ENCODE results near the gene C5orf47.

C5orf47 gene, protein sequence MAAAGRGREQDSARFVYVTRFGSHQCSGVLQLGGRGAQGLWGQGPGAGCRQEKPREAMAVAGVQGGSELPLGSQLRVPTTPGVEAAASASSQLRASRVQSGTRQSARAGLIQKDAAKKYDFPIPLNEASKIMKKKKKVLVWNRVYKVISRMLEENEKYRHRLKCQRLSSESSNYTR

GRCh38 chr5:173988554-173989431, at the start of gene C5orf47:
Gene C5orf47, plus strand, starts transcription at chr5:173989170. Its CDS starts 94 bp downstream, at chr5:173989264.
- CTCF ChIA-PET, result interaction anchor here (0.7 kb wide), 1 partner anchor 56 kb away, joined by 3 read pairs; no protein-coding TSS in a partner anchor
- no peak for DNase-seq (ENCODE audit: low spot score)
- no peak within 1 kb of the TSS for H3K27ac ChIP-seq
- no peak for TF ChIP-seq CTCF (conservative IDR thresholded peaks at IDR 0.05; ENCODE audit: low read depth)
- POLR2A ChIA-PET (ENCODE audit: low non-redundant PET), result no interaction called here

- no peak for TF ChIP-seq CTCF (conservative IDR thresholded peaks at IDR 0.05; ENCODE audit: low read depth)
- no peak for DNase-seq (ENCODE audit: low spot score)
- ChIA-PET POLR2A (ENCODE audit: low non-redundant PET) (no interaction called here), CTCF (no interaction called here)
- no peak overlapping the region for H3K27ac ChIP-seq
Measured at GRCh38 chr5:173940269-173940668, 48.7 kb upstream of the C5orf47 start.

DNA sequence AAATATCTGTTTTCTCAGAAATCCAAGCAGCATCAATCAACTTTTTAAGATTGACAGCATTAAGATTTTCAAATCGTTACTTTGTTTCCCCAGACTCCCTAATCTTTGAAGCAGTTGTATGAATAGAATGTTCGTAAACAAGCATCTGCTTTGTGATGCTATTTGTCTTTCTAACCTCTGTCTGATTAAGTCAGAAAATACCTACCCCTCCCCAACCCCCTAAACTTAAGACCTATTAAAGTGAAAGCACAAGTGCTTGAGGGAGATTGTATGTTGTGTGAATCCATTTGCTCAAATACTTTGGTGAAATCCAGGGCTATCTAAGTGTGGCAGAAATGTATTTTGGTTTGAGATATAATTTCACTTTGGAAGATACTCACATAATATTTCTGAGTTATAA, 47.9 kb upstream of the C5orf47 start:
- ChIA-PET CTCF (interaction anchor here (0.6 kb wide), 2 partner anchors 22 to 359 kb away, joined by 3 read pairs; no protein-coding TSS in a partner anchor), POLR2A (ENCODE audit: low non-redundant PET) (no interaction called here)
- no peak for DNase-seq (ENCODE audit: low spot score)
- TF ChIP-seq CTCF (conservative IDR thresholded peaks at IDR 0.05; ENCODE audit: low read depth), result no peak
- no peak overlapping the region for H3K27ac ChIP-seq

- TF ChIP-seq CTCF (conservative IDR thresholded peaks at IDR 0.05; ENCODE audit: low read depth), result no peak
- DNase-seq (ENCODE audit: low spot score), result no peak
- ChIA-PET CTCF (interaction anchor here (0.6 to 0.7 kb wide), 2 partner anchors 21 to 69 kb away, joined by 3 to 4 read pairs; no protein-coding TSS in a partner anchor), POLR2A (ENCODE audit: low non-redundant PET) (no interaction called here)
- no peak overlapping the region for H3K27ac ChIP-seq
Measured at GRCh38 chr5:173941758-173942401, 47.1 kb upstream of the C5orf47 start.

DNA sequence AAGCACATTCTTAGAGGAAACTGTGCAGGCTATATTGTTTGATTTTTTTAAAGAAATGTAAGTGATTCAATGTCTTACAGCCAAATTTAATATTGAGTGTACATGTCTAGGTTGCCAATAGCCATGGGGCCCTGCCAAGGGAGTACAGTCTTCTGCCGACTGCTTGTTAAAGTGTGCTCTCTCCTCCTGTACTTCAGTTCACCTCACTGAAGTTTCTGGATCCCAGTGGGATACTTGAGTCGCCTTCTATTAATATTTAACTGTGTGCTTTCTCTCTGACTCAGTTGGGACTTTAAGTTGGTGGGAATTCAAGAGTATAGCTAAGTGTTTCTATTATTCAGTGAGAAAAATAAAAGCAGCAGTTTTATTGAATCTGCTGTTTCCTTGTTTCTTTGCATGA, 44.5 kb upstream of the C5orf47 start:
- H3K27ac ChIP-seq, result no peak overlapping the region
- no peak for DNase-seq (ENCODE audit: low spot score)
- ChIA-PET POLR2A (ENCODE audit: low non-redundant PET) (no interaction called here), CTCF (interaction anchor here (0.6 to 0.7 kb wide), 2 partner anchors 53 to 135 kb away, joined by 3 read pairs; no protein-coding TSS in a partner anchor)
- no peak for TF ChIP-seq CTCF (conservative IDR thresholded peaks at IDR 0.05; ENCODE audit: low read depth)

DNA sequence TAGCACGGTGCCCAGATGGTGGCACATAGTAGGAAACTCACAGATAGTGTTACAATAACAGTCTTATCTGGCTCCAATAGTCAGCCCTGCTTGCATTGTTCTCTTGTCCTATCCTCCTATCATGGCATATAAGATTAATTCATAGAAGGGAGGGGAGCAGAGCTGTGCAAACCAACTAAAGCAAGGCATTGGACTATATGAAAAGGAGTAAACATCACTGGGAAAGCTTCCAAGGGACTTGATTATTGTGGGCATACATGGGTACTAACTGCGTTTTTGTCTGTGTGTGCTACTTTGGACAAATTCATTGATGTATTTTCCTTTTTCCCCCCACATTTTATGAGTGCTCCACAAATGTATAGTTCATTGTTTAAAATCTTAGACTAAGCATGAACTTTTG, 43.8 kb upstream of the C5orf47 start:
- no peak for TF ChIP-seq CTCF (conservative IDR thresholded peaks at IDR 0.05; ENCODE audit: low read depth)
- CTCF ChIA-PET, result interaction anchor here (0.6 to 0.7 kb wide), 2 partner anchors 134 to 306 kb away, joined by 3 to 4 read pairs; no protein-coding TSS in a partner anchor
- DNase-seq (ENCODE audit: low spot score), result no peak
- H3K27ac ChIP-seq, result no peak overlapping the region
- POLR2A ChIA-PET (ENCODE audit: low non-redundant PET), result no interaction called here
